GM12891 (cell line): ENCODE data around the gene PROKR2.

ENCODE experiments used
- DNase-seq: peaks from one replicate; pipeline ENCODE4 v3.0.0; 2011; ENCODE audit warnings: low spot score; ENCODE audit not compliant: insufficient read length
- FAIRE-seq: peaks from 2 replicates; lab custom pipeline; 2011; peaks lifted over from hg19 to GRCh38; lab: Jason Lieb, UNC
- PAX5 ChIP-seq: IDR thresholded peaks from 2 replicates; pipeline ENCODE4 v1.6.1; 2011; ENCODE audit warnings: low read length, moderate library complexity, mild to moderate bottlenecking; ENCODE audit not compliant: insufficient read depth, severe bottlenecking
- POLR2A ChIP-seq: IDR thresholded peaks from 2 replicates; pipeline ENCODE4 v1.6.1; 2011; ENCODE audit warnings: low read depth, low read length, control low read depth
- POLR2AphosphoS5 ChIP-seq: IDR thresholded peaks from 2 replicates; pipeline ENCODE4 v1.6.1; 2011; ENCODE audit warnings: low read depth, low read length, control low read depth
- POU2F2 ChIP-seq: IDR thresholded peaks from 2 replicates; pipeline ENCODE4 v1.6.1; 2011; ENCODE audit warnings: low read depth, mild to moderate bottlenecking, control low read depth, low read length, moderate library complexity
- SPI1 ChIP-seq: IDR thresholded peaks from 2 replicates; pipeline ENCODE4 v1.6.1; 2011; ENCODE audit warnings: low read depth, low read length, control low read depth
- TAF1 ChIP-seq: IDR thresholded peaks from 2 replicates; pipeline ENCODE4 v1.6.1; 2011; ENCODE audit warnings: low read depth, low read length, control low read depth

PROKR2 gene

DNA sequence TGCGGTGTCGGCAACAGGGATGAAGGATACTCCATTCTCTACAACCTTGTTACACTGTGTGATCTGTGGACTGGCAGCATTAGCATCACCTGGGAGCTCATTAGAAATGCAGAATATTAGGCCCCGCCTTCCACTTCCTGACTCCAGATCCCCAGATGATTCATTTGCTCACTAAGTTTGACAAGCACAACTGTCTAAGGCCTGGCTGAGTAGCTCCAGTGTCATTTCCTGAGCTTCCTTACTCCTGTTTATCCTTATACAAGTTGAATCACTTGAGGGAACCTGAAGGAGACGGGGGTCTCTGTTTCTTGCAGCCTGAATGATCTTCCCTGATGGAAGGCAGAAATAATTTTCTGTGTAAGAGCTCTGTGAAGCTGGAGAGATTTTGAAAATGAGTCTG is 32.7 kb upstream of the PROKR2 start:
- FAIRE-seq, result no peak
- TF ChIP-seq SPI1 (no peak), POU2F2 (no peak), TAF1 (no peak)
- no peak for DNase-seq

- DNase-seq (no peak), FAIRE-seq (no peak)
- no peak for TF ChIP-seq POU2F2
- TF ChIP-seq PAX5, result no peak
- no peak for TF ChIP-seq POLR2AphosphoS5
- no peak for TF ChIP-seq POLR2A
- no peak for TF ChIP-seq TAF1
- no peak for TF ChIP-seq SPI1
These were observed 25.3 kb upstream of the PROKR2 start for GRCh38 chr20:5342021-5342420.

DNA sequence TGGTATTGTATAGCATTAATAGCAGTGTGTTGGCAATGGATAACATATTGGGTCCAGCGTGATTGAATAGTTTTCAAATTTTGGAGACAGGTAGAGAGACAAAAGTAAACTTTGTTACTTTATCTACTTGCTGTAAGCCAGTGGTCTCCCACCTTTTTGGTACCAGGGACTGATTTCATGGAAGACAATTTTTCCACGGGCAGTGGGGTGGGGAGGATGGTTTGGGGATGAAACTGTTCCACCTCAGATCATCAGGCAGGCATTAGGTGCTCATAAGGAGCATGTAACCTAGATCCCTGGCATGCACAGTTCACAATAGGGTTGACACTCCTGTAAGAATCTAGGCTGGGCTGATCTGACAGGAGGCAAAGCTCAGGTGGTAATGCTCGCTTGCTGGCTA is 14.6 kb upstream of the PROKR2 start:
- FAIRE-seq, result no peak
- TF ChIP-seq TAF1, result no peak
- no peak for TF ChIP-seq POLR2A
- no peak for TF ChIP-seq POU2F2
- no peak for TF ChIP-seq PAX5
- TF ChIP-seq POLR2AphosphoS5, result no peak
- TF ChIP-seq SPI1, result no peak

DNA sequence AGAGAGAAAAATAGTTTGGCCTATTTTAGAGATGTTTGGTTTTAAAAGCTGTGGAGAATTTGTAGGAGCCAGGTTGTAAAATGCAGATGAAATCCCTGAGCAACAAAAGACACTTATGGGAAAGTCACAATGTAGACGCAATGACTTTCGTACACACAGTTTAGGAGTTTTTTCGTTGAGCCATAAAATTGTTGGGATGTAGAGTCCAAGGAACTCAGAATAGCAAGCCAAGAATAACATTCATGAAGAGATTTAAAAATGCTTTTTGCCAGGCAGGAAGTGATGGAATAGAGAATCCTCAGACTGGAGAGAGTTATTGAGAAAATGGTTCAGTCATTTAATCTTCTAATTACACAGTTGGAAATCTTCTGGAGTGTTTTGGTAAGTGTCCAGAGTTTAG is 11.5 kb upstream of the PROKR2 start:
- no peak for FAIRE-seq
- no peak for TF ChIP-seq TAF1
- no peak for TF ChIP-seq SPI1
- TF ChIP-seq PAX5, result no peak
- no peak for TF ChIP-seq POLR2A
- no peak for TF ChIP-seq POLR2AphosphoS5
- no peak for TF ChIP-seq POU2F2
- DNase-seq, result no peak

More for the DNA sequence above, 14.6 kb upstream of the PROKR2 start:
- DNase-seq, result no peak

- no peak for TF ChIP-seq POLR2AphosphoS5
- no peak for TF ChIP-seq SPI1
- no peak for TF ChIP-seq TAF1
- TF ChIP-seq POLR2A, result no peak
- no peak for TF ChIP-seq PAX5
- no peak for TF ChIP-seq POU2F2
- no peak for DNase-seq
- FAIRE-seq, result no peak
These were observed 10.6 kb upstream of the PROKR2 start for GRCh38 chr20:5327356-5327755.

- TF ChIP-seq POLR2A, result no peak
- no peak for TF ChIP-seq POLR2AphosphoS5
- no peak for TF ChIP-seq SPI1
- no peak for TF ChIP-seq POU2F2
- TF ChIP-seq PAX5, result no peak
- TF ChIP-seq TAF1, result no peak
- FAIRE-seq (no peak), DNase-seq (no peak)
These were observed 957 bp downstream of the PROKR2 start for GRCh38 chr20:5315807-5316187.

DNA sequence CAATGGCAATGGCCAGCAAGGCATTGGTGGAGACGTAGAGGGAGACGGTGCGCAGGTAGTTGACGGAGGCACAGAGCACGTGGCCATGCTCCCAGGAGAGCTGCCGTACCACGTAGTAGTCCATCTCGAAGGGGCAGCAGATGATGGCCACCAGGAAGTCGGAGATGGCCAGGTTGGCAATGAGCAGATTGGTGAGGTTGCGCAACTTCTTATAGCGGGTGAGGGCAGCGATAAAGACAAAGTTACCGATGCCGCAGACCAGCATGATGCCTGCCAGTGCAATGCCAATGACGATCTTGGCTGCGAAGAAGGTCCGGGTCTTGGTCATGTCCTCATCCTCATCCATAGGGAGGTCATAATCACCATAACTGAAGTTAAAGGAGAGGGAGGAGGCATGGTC is 2.8 kb downstream of the PROKR2 start:
- FAIRE-seq (no peak), DNase-seq (no peak)
- TF ChIP-seq PAX5, result no peak
- TF ChIP-seq POLR2AphosphoS5, result no peak
- no peak for TF ChIP-seq POLR2A
- TF ChIP-seq TAF1, result no peak
- no peak for TF ChIP-seq SPI1
- no peak for TF ChIP-seq POU2F2

DNA sequence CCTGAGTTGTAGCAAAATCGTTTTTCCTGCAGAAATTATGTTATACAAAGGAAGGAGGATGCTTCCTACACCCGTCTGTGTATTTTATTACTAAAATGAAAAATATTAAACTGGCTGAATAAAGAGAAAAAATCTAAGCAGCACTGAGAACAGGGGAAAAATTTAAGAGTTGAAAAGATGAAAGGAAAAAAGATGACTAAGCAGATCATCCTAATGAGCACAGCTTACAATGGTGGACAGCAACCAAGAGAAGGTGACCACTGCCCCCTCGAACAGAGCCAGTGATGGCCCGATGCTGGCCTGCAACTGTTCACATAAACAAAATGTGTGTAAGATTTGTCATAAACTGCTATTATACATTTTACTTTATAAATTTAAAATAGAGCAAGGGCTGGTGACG is 4.2 kb downstream of the PROKR2 start:
- DNase-seq, result no peak
- no peak for TF ChIP-seq SPI1
- no peak for TF ChIP-seq POLR2AphosphoS5
- TF ChIP-seq POU2F2, result no peak
- no peak for TF ChIP-seq PAX5
- no peak for TF ChIP-seq TAF1
- no peak for TF ChIP-seq POLR2A
- FAIRE-seq, result no peak

- TF ChIP-seq SPI1 (no peak), PAX5 (no peak), POLR2AphosphoS5 (no peak), POU2F2 (no peak), TAF1 (no peak), POLR2A (no peak)
- no peak for DNase-seq
- no peak for FAIRE-seq
These were observed 6.8 kb downstream of the PROKR2 start for GRCh38 chr20:5309971-5310370.

DNA sequence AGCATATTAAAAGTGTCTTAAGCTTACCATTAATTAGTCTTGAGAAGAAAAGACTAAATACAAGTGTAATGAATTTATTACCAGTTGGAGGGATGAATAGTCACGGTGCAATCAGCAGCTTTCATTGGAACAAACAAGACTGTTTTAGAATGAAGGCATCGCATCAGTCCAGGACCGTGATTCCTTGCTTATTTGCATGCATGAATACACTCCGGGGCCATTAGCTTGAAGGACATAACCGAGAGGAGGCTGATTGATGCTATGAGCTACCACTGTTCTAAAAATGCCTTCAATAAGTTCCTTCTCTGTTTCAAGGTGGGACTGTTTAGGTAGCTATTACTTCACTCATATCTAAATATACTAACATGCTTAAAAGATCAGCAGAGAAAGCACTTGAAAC is 17.9 kb downstream of the PROKR2 start:
- TF ChIP-seq TAF1 (no peak), SPI1 (no peak), POLR2AphosphoS5 (no peak), POLR2A (no peak), PAX5 (no peak), POU2F2 (no peak)
- no peak for DNase-seq
- FAIRE-seq, result no peak
